NCI-H2171 treated with DMSO at 0.1 percent for 48 hours (cell line): ENCODE results near the gene AK4.
"Not testable (repeated sequence)": the region's sequence is repeated elsewhere in the genome, so short reads cannot be mapped to it uniquely, and the experiment has no call there.

ENCODE experiments used
- DNase-seq: peaks from one replicate; lab custom pipeline; 2025; lab: John Stamatoyannopoulos, UW

AK4 gene

DNA sequence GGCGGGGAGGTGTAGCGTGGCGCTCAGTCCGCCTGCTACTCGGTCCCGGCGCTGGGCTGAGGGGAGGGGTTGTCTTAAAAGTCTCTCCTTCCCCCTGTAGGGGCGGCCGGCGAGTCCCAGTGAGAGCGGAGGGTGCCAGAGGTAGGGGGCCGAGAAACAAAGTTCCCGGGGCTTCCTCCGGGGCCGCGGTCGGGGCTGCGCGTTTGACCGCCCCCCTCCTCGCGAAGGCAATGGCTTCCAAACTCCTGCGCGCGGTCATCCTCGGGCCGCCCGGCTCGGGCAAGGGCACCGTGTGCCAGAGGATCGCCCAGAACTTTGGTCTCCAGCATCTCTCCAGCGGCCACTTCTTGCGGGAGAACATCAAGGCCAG, at the start of gene AK4:
Gene AK4 (plus strand): TSS at position 26 of the 370 bp plus-strand sequence. CDS start 205 bp downstream, at position 231.
- not testable (repeated sequence) for DNase-seq

DNA sequence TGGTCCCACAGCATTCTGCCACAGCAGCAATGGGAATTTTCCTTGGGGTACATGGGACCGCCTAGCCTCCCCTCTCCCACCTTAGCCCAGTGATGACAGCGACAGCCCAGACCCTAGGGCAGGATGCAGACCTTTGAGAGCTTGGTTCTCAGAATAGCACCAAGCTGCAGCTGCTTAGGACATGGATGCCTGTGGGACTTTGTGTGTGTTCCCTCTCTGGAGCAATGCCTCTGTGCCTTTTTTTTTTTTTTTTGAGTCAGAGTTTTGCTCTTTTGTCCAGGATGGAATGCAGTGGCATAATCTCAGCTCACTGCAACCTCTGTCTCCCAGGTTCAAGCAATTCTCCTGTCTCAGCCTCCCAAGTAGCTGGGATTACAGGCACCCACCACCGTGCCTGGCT, 44.2 kb upstream of the AK4 start:
- DNase-seq: no peak

DNA sequence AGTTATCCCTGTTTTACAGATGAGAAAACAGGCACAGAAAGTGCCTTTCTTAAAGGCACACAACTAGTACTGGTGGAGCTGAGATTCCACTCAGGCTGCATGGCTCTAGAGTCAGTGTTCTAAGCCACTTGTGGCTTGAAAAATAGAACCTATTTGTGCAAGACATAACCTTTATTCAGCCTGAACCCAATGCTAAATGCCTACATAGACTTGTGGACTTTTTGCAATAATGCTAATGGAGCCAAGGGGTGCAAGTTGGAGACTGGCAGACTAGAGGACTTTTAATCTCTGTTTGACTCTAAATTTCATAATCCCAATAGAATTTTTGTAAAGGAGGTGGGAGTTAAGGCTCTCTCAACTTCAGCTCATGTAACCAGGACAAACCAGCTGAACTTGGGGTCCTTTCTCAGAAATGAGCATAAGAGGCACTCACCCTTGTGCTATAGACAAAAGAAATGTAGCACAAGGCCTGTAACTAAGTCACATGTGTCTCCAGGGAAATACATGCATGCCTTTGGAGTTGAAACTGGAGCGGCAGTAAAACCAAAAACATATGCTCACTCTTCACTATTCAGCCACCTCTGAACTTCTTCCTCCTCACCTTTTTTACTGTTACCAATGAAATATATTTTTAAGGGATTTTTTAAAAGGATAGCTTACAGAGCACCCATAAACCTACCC, 43.0 kb upstream of the AK4 start:
- peak; percentile 71 for DNase-seq

DNA sequence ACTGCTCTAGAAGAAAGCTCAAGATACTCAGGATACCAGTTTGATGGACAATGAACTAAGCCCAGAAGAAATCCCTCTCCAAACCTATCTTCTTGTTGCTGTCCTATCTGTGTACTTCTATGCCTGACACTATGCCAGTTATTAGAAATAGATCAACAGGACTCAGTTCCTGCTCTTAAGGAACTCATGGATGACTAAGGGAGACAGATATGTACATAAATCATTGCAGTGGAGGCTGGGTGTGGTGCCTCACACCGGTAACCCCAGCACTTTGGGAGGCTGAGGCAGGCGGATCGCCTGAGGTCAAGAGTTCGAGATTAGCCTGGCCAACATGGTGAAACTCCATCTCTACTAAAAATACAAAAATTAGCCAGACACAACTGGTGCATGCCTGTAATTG, 42.4 kb upstream of the AK4 start:
- no peak for DNase-seq

DNA sequence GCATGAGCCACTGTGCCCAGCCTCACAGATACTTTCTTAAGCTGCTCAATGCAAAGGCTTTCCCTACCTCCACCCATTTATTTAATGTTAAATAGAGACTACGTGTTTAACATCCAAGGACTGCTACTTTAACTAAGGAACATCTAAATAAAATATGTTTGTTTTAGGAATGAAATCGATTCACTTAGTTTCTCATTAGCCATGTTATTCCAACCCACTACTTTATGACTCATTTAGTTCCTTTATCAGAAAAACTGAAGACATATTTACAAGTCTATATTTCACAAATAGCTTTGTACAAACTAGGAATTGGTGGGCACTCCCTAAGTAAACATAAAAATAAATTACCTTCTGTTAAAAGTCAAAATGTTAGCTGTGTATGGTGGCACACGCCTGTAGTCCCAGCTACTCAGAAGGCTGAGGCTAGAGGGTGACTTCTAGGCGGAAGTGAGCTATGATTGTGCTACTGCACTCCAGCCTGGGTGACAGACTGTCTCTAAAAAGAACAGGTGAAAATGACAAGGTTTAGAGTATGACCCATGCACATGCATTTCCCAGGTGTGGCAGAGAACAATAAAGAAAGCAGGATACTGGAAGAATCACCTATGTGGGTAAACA, 39.9 kb upstream of the AK4 start:
- no peak for DNase-seq

DNA sequence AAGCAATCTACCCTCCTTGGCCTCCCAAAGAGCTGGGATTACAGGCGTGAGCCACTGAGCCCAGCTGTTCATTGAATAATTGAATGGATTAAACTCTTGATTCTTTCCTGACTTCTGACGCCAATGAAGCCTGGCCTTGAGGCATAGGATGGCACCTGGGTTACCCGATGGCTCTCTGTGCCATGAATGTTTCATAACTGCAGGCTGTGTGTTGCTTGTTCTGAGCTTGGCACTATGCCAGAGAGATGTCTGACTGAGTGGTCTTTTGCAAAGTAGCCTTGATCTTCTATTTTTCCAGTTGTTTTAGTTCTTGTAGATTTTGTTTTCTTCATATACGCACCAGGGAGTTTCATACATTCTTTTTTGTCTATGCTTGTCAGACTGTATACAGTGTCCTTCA, 38.5 kb upstream of the AK4 start:
- DNase-seq: peak; percentile 13

DNA sequence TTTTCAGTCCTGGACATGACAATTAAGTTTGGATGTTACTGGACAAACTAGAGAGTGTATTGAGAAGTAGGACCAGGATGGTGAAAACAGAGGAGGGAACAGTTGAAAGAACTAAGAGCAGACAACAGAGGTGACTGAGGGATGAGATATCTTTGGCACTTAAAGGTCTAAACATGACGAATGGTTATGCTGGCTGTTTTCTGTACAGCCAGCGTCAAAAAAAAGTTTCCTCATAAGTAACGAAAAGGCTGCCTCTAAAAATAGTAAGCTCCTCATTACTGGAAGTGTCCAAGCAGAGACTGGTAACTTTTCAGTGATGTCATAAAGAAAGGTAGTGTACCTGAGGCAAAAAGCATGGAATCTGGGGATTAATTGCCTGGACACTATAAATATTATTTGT, 35.2 kb upstream of the AK4 start:
- no peak for DNase-seq

DNA sequence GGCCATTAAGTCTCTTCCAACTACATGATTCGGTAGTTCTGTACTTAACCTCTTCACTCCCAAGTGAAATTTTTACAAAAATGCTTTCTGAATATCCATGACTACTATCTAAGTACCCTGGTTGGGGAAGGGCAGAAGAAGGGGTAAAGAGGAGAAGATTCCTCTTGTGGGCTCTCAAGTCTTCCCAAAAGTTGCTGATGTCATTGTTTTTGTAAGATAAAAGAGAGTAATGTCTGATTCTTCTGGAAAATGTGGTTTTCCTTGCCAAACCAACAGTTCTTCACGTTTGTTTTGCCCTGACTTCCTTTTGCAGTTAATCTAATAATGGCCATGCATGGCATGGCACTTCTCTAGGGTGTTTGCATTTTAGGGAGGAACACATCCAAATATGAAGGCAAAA, 34.7 kb upstream of the AK4 start:
- no peak for DNase-seq

DNA sequence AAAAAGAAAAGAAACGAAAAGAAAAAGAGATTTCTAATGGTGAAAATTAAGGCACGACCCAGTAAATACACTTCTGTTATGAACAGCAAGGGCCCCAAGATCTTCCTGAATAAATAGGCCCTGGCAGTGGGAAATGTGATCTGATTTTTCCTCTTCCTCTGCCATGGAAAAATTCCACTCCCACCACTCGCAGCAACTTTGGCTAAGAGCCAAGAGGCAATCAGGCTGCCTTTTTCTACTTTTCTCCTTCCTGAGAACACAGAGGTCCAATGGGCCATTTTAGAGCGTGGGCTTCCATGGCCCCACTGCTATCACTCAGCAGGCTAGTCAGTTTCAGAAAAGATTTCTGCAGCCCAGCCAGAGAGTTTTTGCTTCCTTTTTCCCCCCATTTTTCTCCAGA, 33.7 kb upstream of the AK4 start:
- peak; percentile 73 for DNase-seq

DNA sequence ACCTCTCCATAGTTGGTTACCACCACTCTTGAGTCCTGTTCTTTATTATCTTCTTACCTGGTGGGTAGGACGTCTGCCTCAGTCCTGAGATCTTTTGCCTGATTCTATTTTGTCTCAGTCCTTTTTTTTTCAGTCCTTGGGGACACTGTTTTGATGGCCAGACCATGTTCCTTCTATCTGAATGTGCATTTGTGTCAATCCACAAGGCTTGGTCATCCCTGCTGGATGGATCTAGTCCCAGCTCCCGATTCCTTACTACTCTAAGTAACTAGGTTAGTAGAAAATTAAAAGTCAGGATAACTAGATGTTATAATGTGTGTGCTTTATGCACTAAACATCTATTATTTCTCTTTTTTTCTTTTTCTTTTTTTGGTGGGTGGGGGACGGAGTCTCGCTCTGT, 28.1 kb upstream of the AK4 start:
- no peak for DNase-seq

DNA sequence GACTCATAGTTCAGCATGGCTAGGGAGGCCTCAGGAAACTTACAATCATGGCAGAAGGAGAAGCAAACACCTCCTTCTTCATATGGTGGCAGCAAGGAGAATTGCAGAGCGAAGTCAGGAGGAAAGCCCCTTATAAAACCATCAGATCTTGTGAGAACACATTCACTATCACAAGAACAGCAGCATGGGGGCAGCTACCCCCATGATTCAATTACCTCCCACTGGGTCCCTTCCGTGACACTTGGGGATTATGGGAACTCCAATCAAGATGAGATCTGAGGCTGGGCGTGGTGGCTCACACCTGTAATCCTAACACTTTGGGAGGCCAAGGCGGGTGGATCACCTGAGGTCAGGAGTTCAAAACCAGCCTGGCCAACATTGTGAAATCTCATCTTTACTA, 18.9 kb upstream of the AK4 start:
- not testable (repeated sequence) for DNase-seq

DNA sequence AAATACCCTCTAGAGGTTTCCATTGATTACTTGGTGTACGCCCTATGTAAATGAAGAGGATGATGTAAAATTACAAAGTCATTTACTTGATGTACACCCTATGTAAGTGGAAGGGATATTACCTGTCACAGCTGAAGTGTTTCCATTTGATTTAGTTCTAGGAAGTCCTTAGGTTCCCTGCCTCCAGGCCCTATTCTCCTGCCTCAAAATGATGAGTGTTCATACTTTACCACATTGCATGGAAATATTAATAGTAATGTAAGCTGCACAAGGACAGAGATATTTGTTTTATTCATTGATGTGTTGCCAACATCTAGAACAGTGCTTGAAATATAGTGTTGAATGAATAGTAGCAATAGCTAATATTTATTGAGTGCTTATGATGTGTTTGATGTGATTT, 9.5 kb upstream of the AK4 start:
- DNase-seq: no peak

DNA sequence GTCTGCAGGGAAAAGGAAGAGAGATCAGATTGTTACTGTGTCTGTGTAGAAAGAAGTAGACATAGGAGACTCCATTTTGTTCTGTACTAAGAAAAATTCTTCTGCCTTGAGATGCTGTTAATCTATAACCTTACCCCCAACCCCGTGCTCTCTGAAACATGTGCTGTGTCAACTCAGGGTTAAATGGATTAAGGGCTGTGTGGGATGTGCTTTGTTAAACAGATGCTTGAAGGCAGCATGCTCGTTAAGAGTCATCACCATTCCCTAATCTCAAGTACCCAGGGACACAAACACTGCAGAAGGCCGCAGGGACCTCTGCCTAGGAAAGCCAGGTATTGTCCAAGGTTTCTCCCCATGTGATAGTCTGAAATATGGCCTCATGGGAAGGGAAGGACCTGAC, 8.2 kb upstream of the AK4 start:
- not testable (repeated sequence) for DNase-seq

DNA sequence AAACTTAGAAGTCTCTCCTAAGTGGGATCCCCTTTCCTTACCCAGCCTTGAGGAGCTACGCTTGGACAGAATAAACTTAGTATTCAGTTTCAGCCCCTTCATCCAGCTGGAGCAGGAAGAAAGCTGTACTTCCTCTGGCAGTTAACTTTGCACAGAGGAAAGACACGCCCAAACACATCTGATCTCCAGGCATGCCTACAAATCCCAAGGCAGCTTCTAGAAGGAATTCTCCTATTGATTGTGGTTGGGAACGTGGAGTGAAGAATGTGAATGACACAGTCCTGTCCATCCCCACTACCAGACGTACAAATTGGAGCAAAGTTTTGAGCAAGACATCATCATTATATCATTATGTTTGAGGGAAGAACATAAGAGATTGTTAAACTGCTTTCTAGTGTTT, 6.6 kb upstream of the AK4 start:
- no peak for DNase-seq

DNA sequence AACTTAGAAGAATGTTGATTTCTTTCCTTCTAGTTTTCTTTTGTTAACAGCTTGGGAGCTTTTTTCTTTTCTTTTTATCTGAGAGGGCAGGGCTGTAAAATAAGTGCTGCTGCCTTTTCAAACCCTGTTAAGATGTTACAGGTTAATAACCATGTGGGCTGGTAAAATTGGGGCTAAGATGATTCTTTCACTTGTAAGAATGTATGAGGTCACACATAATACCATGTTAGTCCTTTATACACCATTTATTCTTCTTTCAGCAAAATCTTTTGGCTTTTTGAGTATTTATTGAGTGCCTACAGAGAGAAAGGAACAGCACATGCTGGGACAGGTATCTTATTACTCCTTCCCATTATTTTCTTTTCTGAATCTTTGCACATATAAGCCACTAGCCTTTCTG, 6.1 kb upstream of the AK4 start:
- no peak for DNase-seq

DNA sequence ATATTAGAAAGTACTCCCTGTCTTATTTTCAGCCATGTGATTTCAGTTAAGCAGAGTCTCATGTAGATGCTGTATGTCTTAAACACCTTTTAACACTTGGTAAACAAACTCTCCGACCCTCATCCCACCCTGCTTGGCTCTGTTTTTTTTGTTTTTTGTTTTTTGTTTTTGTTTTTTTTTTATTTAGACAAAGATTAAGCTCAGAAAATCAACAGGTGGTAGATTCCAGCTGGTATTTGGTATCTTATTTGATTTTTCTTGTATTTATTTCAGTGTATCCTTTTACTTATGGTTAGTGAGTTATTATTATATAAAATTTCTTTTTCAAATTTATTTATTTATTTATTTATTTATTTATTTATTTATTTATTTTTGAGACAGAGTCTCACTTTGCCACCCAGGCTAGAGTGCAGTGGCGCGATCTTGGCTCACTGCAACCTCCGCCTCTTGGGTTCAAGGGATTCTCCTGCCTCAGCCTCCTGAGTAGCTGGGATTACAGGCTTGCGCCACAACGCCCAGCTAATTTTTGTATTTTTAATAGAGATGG, 4.8 kb upstream of the AK4 start:
- DNase-seq: not testable (repeated sequence)

DNA sequence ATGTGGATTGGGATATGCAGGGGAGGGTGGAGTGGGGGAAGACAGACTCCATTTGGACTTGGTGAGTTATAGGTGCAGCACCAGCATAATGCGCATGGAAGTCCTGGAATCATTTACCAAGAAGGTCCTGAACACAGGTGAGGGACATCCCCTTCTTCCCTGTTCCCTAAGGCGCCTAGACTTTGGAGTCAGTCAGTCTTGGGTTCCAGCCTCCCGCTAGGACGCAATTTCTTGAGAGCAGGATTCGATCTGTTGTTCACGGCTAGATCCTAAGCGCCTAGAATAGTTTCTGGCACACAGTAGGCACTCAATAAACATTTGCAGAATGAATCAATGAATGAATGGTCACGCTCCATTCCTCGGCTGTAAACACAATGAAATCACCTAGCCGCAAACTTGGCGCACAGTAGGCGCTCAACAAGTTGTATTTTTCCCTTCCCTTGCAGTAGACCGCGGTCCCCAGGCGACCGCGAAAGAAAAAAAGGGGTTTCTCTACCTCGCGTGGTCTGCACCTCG, 1.0 kb upstream of the AK4 start:
- DNase-seq: peak; percentile 21

DNA sequence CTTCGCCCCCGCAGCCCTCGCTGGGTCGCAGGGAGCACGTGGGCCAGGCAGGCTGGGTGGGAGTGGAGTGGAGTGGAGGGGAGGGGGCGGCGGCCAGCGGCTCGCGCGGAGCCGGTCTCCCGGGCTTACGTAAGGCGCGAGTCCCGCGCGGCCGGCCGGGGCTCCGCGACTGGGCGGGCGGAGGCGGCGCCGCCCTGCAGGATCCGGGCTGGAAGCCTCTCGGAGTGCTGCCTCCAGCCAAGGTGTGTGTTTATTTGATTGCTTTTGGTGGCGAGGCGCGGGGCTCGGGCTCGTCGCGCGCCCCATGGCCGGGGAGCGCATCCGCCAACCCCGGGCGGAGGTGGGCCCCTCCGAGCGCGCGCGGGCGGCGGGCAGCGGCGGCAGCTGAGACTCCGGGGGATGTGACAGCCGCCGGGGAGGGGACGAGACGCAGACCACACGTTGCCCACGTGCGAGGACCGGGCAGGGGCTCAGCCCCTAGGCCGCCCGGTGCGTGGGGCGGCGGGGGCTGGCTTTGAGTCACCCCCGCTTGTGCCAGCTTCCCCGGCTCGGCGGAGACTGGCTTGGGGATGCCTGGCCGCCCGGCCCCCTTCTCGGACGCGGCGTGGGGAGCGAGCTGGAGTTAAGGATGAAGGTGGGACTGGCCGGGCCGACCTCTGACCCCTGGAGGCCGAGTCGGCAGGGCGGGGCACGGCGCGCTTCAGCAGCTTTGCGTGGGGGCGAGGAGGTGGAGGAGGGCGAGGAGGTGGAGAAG, 402 bp upstream of the AK4 start:
- DNase-seq: peak; percentile 28

DNA sequence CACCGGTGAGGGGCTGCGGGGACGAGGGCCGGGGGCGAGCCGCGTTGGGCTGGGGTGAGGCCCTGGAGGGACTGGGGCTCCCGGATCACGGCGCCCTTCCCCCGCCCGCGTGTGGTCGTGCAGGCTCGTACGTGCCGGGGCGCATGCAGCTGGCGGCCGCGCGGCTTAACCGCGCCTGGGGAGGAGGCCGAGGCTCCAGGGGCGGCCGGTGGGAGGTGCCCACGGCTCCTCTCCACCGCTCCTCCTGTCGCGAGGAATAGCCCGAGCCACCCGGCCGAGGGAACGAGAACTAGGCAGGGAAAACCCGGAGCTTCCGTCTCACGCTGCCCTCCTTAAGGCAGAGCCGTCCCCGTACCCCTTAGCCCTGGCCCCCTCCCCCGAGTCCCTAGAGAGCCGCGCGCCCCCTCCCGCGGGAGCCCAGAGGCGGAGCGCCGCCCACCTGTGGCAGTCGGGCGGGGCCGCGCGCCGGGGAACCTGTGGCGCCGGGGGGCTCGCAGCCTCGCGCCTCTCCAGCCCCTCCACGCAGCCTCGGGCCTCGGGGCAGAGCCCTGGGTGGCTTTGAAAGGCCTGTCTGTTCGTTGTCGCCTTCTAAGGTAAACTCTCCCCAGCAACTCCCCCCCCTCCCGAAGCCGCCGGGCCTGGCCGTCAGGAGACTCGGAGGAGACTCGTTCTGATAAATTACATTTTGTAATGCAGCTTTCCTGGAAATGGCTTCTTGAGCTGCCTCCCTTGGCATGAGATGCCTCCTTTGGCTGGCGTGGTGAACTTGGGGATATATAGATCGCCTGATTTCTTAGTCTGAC, 746 bp downstream of the AK4 start:
- peak; percentile 49 for DNase-seq

DNA sequence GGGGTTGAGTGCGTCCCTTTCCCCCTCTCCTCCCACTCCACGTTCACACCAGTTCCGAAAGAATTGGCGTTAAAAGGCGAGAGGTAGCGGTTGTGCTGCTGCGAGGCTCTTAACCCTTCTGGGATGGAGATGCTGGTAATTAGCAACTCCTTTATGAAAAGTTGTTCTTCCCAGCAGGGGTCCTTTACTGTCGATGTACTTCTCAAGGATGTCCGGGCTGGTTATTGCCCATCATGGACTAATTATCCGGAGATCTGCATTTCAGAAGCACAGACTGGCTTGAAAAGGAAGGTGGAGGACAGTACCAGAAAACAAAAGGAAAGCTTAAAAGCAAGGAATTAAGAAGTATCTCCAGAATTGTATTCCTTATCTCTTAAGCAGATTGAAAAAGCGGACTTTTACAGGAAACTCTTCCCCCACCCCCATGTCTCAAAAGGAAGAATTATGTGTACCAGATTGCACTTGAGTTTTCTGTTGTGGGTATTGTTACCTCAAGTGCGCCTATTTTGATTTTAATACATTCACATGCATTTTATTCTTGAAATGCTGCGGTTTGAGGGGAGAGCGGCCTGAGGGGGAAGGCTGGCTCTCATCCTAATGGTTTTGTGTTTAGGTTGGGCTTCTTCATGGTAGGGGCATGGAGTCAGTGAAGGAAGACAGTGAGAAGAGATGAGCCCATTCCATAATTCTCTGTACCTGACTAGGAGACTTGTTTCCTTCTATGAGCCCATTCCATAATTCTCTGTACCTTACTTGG, 1.5 kb downstream of the AK4 start:
- DNase-seq: peak; percentile 37

DNA sequence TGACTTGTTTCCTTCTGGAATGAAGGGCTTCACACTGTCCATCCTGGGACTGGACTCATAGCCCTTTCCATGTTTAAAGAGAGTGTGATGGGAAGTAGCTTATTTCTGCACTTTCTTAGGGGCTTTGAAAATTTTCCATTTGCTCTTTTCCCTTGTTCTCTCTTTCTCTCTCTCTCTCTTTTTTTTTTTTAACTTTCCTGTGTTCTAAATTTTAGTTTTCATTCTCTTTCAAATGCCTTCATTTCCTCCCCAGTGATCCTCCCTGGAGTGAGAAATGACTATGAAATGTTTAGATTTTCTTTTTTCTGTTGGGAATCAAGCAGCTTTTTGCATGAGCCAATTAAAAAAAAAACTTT, 2.1 kb downstream of the AK4 start:
- DNase-seq: no peak
